ENCODE results near the gene TRPM1.

DNA sequence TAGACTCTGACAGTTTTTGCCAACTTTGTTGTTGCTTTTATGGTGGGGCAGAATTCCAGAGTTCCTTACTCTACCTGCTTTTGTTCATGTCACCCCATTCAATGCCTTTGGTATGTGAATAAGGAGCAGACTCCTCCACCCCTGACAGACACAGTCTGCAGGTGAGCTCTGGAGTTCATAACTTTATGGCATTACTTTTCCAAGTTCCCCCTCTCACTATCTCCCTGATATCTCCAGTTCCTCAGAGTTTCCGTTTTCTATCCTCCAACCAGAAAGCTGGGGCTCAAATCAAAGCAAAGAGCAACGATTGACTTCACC lies 87.0 kb downstream of the TRPM1 start:
- TF ChIP-seq POLR2A (IDR thresholded peaks at IDR 0.05; ENCODE audit: low read length) (no peak), GATA1 (IDR thresholded peaks at IDR 0.05; ENCODE audit: low read depth, low read length) (no peak)

Data from erythroblast (primary cell).